Measurements from ENCODE around the gene ANKRD13D. TPM values are rescaled to one million over a fixed set of nuclear protein-coding genes. Genes with fewer than 3 reads are reported as not detected.
A peak's percentile ranks its signal among the peaks of the same experiment; 100 is the strongest.

Gene ANKRD13D
- total and polyA plus RNA-seq, 10 donors = 65.2 to 151 (median 126) TPM

- peak overlapping the region in 6 of 8 donors; percentile 20 to 81 (median 32) for H3K4me3 ChIP-seq
- no peaks in the 10 kb centered on the region for H3K9me3 ChIP-seq
- H3K27ac ChIP-seq = peak overlapping the region; percentile 48 to 100 (median 97)
- H3K4me1 ChIP-seq = peaks cover 67 to 100% (median 100%) of the 10 kb centered on the region in 6 donors
- TF ChIP-seq POLR2AphosphoS5 (IDR thresholded peaks at IDR 0.05) = peak in 1 of 3 donors; percentile 75
- TF ChIP-seq POLR2A (IDR thresholded peaks at IDR 0.05) = no peak
- TF ChIP-seq CTCF (IDR thresholded peaks at IDR 0.05 in 8 of 11, conservative IDR thresholded peaks at IDR 0.05 in 3 of 11) = no peak
- H3K27me3 ChIP-seq (replicated peaks in 1 of 7) = no peaks in the 10 kb centered on the region
- WGBS, 5 donors = 48 to 78% (median 71%) methylated on average over 10 to 13 of the region's 13 CpGs
- H3K36me3 ChIP-seq = peaks cover 7 to 91% (median 82%) of the 10 kb centered on the region in 6 donors
- intact Hi-C loops (cut with DNase I; ENCODE audit: low total_unique reads) = no loop called here
- DNase-seq = peak; percentile 83
These were observed 5.6 kb upstream of the ANKRD13D start for GRCh38 chr11:67283481-67283963.

- WGBS, 5 donors = 65 to 86% (median 73%) methylated on average over 41 to 45 of the region's 45 CpGs
- Histone ChIP-seq H3K4me3 (peak overlapping the region in 7 of 8 donors; percentile 14 to 81 (median 23)), H3K36me3 (peaks cover 2 to 77% (median 69%) of the 10 kb centered on the region in 6 donors), H3K27me3 (replicated peaks in 1 of 7) (no peaks in the 10 kb centered on the region), H3K4me1 (peaks cover 58 to 96% (median 92%) of the 10 kb centered on the region in 6 donors), H3K27ac (peak overlapping the region; percentile 93 to 100 (median 97)), H3K9me3 (no peaks in the 10 kb centered on the region)
- DNase-seq = peak; percentile 88
- intact Hi-C loops (cut with DNase I; ENCODE audit: low total_unique reads) = no loop called here
- TF ChIP-seq POLR2A (IDR thresholded peaks at IDR 0.05) (no peak), POLR2AphosphoS5 (IDR thresholded peaks at IDR 0.05) (peak; percentile 31 to 66 (median 35))
These were observed 4.1 kb upstream of the ANKRD13D start for GRCh38 chr11:67284811-67285540.

- intact Hi-C loops (cut with DNase I; ENCODE audit: low total_unique reads) = no loop called here
- Histone ChIP-seq H3K36me3 (peaks cover 0 to 77% (median 64%) of the 10 kb centered on the region in 6 donors), H3K4me3 (peak overlapping the region in 7 of 8 donors; percentile 14 to 81 (median 23)), H3K27me3 (replicated peaks in 1 of 7) (no peaks in the 10 kb centered on the region), H3K27ac (peak overlapping the region; percentile 93 to 100 (median 97)), H3K4me1 (peaks cover 58 to 96% (median 92%) of the 10 kb centered on the region in 6 donors), H3K9me3 (no peaks in the 10 kb centered on the region)
- DNase-seq = peak; percentile 89
- WGBS, 5 donors = 39 to 58% (median 44%) methylated on average over 30 to 39 of the region's 39 CpGs
- TF ChIP-seq CTCF (IDR thresholded peaks at IDR 0.05 in 8 of 11, conservative IDR thresholded peaks at IDR 0.05 in 3 of 11) (no peak), POLR2A (IDR thresholded peaks at IDR 0.05) (no peak), POLR2AphosphoS5 (IDR thresholded peaks at IDR 0.05) (peak; percentile 63 to 77 (median 63))
These were observed 3.3 kb upstream of the ANKRD13D start for GRCh38 chr11:67285541-67286498.

- Histone ChIP-seq H3K27ac (peak overlapping the region; percentile 93 to 100 (median 97)), H3K4me3 (peak overlapping the region in 4 of 8 donors; percentile 40 to 95 (median 83)), H3K36me3 (peaks cover 0 to 77% (median 63%) of the 10 kb centered on the region in 6 donors), H3K27me3 (replicated peaks in 1 of 7) (no peaks in the 10 kb centered on the region), H3K9me3 (no peaks in the 10 kb centered on the region), H3K4me1 (peaks cover 56 to 96% (median 90%) of the 10 kb centered on the region in 6 donors)
- 29 to 41% (median 36%) methylated on average over 8 of the region's 8 CpGs for WGBS, 5 donors
- DNase-seq = peak; percentile 91
- intact Hi-C loops (cut with DNase I; ENCODE audit: low total_unique reads) = no loop called here
- TF ChIP-seq POLR2AphosphoS5 (IDR thresholded peaks at IDR 0.05) (peak; percentile 56 to 83 (median 62)), POLR2A (IDR thresholded peaks at IDR 0.05) (no peak)
These were observed 2.3 kb upstream of the ANKRD13D start for GRCh38 chr11:67286621-67287333.
